NCI-H345 (cell line): Measurements from ENCODE around the gene SNX19.

Experiments used
- DNase-seq: peaks from one replicate; lab custom pipeline; 2025; lab: John Stamatoyannopoulos, UW

Gene SNX19

GRCh38 chr11:130846606-130847005, 69.7 kb downstream of the SNX19 start:
- DNase-seq: no peak

- no peak for DNase-seq
Measured at GRCh38 chr11:130842001-130842400, 74.3 kb downstream of the SNX19 start.

- DNase-seq: no peak
Measured at GRCh38 chr11:130840679-130841078, 75.6 kb downstream of the SNX19 start.

GRCh38 chr11:130839981-130840666, 76.2 kb downstream of the SNX19 start:
- DNase-seq: no peak

GRCh38 chr11:130837194-130837593, 79.1 kb downstream of the SNX19 start:
- DNase-seq: no peak

GRCh38 chr11:130834886-130835285, 81.4 kb downstream of the SNX19 start:
- no peak for DNase-seq

GRCh38 chr11:130832566-130833425, 83.5 kb downstream of the SNX19 start:
- DNase-seq: no peak

GRCh38 chr11:130831976-130832375, 84.3 kb downstream of the SNX19 start:
- DNase-seq: no peak

GRCh38 chr11:130831506-130831905, 84.8 kb downstream of the SNX19 start:
- no peak for DNase-seq

- no peak for DNase-seq
Measured at GRCh38 chr11:130830566-130830965, 85.7 kb downstream of the SNX19 start.

- no peak for DNase-seq
Measured at GRCh38 chr11:130829920-130830511, 86.3 kb downstream of the SNX19 start.

- DNase-seq: no peak
Measured at GRCh38 chr11:130828741-130829140, 87.5 kb downstream of the SNX19 start.

GRCh38 chr11:130827451-130828377, 88.6 kb downstream of the SNX19 start:
- DNase-seq: no peak

GRCh38 chr11:130826572-130826971, 89.7 kb downstream of the SNX19 start:
- no peak for DNase-seq

GRCh38 chr11:130825983-130826382, 90.3 kb downstream of the SNX19 start:
- no peak for DNase-seq

- no peak for DNase-seq
Measured at GRCh38 chr11:130825561-130825960, 90.7 kb downstream of the SNX19 start.
